RWPE2 (cell line): ENCODE measurements around the gene SRC.

Source experiments
- ATAC-seq: fragments of 200-7000 bp; cut with Tn5 transposase; 3 replicates; pipeline ENCODE4 v1.9.1; 2021; ENCODE audit warnings: low read depth
- DNase-seq: peaks from one replicate; pipeline ENCODE4 v3.0.0-alpha.2; 2020; ENCODE audit warnings: low spot score
- H3K27ac ChIP-seq: fragments of 450-650 bp; 2 replicates; pipeline ENCODE4 v1.5.1; 2017; ENCODE audit warnings: mild to moderate bottlenecking; ENCODE audit not compliant: poor library complexity, severe bottlenecking
- H3K27me3 ChIP-seq: fragments of 250-450 bp; sonication (Bioruptor Pico); 2 replicates; pipeline ENCODE4 v1.5.1; 2021; ENCODE audit warnings: mild to moderate bottlenecking, moderate library complexity; ENCODE audit not compliant: insufficient read depth, poor library complexity, severe bottlenecking
- H3K36me3 ChIP-seq: fragments of 250-450 bp; sonication (Bioruptor Pico); 2 replicates; pipeline ENCODE4 v1.5.1; 2020; ENCODE audit warnings: low read depth, mild to moderate bottlenecking, moderate library complexity
- H3K4me1 ChIP-seq: fragments of 250-450 bp; sonication (Bioruptor Pico); 2 replicates; pipeline ENCODE4 v1.5.1; 2021; ENCODE audit warnings: mild to moderate bottlenecking, moderate library complexity; ENCODE audit not compliant: insufficient read depth, poor library complexity, severe bottlenecking
- H3K4me3 ChIP-seq: fragments of 250-450 bp; sonication (Bioruptor Pico); 2 replicates; pipeline ENCODE4 v1.5.1; 2021; ENCODE audit warnings: mild to moderate bottlenecking, moderate library complexity; ENCODE audit not compliant: severe bottlenecking
- H3K9me3 ChIP-seq: fragments of 250-450 bp; sonication (Bioruptor Pico); 2 replicates; pipeline ENCODE4 v1.5.1; 2021; ENCODE audit warnings: mild to moderate bottlenecking, moderate library complexity; ENCODE audit not compliant: severe bottlenecking
- TF ChIP-seq, protein P1 (sequence below): fragments of 450-650 bp; IDR thresholded peaks from one replicate; pipeline ENCODE4 v1.5.1; 2017; ENCODE audit warnings: mild to moderate bottlenecking, moderate library complexity; ENCODE audit not compliant: poor library complexity, severe bottlenecking

Gene SRC

DNA sequence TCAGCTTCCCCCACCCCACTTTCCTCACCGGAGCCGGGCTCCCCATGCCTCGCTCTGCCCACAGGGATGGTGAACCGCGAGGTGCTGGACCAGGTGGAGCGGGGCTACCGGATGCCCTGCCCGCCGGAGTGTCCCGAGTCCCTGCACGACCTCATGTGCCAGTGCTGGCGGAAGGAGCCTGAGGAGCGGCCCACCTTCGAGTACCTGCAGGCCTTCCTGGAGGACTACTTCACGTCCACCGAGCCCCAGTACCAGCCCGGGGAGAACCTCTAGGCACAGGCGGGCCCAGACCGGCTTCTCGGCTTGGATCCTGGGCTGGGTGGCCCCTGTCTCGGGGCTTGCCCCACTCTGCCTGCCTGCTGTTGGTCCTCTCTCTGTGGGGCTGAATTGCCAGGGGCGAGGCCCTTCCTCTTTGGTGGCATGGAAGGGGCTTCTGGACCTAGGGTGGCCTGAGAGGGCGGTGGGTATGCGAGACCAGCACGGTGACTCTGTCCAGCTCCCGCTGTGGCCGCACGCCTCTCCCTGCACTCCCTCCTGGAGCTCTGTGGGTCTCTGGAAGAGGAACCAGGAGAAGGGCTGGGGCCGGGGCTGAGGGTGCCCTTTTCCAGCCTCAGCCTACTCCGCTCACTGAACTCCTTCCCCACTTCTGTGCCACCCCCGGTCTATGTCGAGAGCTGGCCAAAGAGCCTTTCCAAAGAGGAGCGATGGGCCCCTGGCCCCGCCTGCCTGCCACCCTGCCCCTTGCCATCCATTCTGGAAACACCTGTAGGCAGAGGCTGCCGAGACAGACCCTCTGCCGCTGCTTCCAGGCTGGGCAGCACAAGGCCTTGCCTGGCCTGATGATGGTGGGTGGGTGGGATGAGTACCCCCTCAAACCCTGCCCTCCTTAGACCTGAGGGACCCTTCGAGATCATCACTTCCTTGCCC, 57.4 kb downstream of the SRC start:
- TF ChIP-seq, protein P1, sequence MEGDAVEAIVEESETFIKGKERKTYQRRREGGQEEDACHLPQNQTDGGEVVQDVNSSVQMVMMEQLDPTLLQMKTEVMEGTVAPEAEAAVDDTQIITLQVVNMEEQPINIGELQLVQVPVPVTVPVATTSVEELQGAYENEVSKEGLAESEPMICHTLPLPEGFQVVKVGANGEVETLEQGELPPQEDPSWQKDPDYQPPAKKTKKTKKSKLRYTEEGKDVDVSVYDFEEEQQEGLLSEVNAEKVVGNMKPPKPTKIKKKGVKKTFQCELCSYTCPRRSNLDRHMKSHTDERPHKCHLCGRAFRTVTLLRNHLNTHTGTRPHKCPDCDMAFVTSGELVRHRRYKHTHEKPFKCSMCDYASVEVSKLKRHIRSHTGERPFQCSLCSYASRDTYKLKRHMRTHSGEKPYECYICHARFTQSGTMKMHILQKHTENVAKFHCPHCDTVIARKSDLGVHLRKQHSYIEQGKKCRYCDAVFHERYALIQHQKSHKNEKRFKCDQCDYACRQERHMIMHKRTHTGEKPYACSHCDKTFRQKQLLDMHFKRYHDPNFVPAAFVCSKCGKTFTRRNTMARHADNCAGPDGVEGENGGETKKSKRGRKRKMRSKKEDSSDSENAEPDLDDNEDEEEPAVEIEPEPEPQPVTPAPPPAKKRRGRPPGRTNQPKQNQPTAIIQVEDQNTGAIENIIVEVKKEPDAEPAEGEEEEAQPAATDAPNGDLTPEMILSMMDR = no peak
- Histone ChIP-seq H3K36me3 (peaks cover 52% of the 10 kb centered on the region), H3K27me3 (no peaks in the 10 kb centered on the region), H3K4me1 (no peaks in the 10 kb centered on the region), H3K4me3 (no peak overlapping the region), H3K9me3 (no peaks in the 10 kb centered on the region), H3K27ac (no peak overlapping the region)
- DNase-seq (peak; percentile 91), ATAC-seq (no peak)

DNA sequence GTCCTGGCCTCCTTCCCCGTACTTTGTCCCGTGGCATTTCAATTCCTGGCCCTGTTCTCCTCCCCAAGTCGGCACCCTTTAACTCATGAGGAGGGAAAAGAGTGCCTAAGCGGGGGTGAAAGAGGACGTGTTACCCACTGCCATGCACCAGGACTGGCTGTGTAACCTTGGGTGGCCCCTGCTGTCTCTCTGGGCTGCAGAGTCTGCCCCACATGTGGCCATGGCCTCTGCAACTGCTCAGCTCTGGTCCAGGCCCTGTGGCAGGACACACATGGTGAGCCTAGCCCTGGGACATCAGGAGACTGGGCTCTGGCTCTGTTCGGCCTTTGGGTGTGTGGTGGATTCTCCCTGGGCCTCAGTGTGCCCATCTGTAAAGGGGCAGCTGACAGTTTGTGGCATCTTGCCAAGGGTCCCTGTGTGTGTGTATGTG, 58.5 kb downstream of the SRC start:
- Histone ChIP-seq H3K27ac (no peak overlapping the region), H3K27me3 (no peaks in the 10 kb centered on the region), H3K4me3 (no peak overlapping the region), H3K9me3 (no peaks in the 10 kb centered on the region), H3K4me1 (no peaks in the 10 kb centered on the region), H3K36me3 (peaks cover 41% of the 10 kb centered on the region)
- DNase-seq (no peak), ATAC-seq (peak; percentile 2; the same call in 2 of the 3 replicates)
- TF ChIP-seq, protein P1 = no peak

DNA sequence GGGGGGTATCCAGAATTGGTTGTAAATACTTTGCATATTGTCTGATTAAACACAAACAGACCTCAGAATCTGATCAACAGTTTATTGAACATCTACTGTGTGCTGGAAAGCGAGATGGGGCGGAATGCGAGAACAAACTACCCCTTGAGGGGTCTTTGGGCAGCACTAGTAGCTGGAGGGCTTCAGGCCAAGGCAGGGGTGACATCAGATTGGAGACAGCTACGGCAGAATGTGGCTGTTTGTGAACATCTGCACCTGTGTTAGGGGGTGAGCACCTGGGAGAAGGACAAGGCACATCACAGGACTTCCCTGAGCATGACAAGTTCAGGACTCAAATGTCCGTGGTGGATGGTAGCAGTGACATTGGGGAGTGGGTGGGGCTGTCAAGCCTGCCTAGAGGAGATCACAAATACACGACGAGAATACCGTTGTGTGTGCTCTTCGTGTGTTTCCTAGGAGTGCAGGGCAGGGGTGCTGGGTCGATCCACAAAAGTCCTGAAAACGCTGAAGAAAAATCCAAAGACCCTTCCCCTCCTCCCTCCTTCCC, 59.5 kb downstream of the SRC start:
- Histone ChIP-seq H3K27ac (no peak overlapping the region), H3K36me3 (peaks cover 31% of the 10 kb centered on the region), H3K9me3 (no peaks in the 10 kb centered on the region), H3K4me3 (no peak overlapping the region), H3K27me3 (no peaks in the 10 kb centered on the region), H3K4me1 (no peaks in the 10 kb centered on the region)
- 0 out of 3 replicates have a peak, but pooled peaks have one; percentile 0 for ATAC-seq
- TF ChIP-seq, protein P1 = no peak
- DNase-seq = no peak

DNA sequence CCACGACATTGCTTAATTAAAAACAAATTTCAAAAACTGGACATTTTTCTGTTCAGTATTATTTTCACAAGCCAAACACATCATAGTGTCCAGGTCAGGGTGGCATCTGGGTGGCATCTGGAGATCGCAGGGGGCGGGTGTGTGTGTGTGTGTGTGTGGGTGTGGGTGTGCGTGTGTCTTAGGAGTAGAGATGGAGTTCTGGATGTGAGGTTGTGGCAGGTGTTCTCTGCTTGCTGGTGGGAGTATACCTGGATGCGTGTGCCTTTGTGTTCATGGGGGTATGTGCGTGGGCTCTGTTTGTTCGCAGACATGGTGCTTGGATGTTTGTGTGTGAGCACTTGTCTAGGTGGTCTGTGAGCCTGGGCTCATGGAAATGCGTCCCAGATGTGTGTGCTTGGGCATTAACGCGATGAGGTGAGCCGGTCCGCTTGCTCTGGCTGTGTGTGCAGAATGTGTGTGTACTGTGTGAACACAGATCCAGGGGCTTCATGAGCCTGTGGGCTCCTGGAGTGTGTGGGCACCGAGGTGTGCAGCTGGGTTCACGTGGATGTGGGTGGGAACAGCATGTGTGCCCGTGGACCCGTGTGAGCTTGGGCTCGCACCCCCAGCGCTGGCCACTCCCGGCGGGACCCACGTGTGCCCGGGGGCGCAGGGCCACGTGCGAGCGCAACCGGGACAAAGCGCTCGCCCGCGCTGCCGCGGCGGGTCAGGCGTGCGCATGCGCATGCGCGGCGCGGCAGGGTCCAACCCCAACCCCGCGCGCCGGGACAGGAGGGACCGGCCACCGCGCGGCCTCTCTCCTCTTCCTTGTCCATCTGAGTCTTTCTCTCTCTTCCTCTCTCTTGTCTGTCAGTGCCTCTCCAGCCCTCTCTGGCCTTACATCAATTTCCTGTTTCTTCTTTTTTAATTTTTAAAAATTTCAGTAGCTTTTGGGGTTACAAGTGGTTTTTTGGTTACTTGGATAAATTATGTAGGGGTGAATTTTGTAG, 60.4 kb downstream of the SRC start:
- TF ChIP-seq, protein P1 = no peak
- ATAC-seq = peak; percentile 49
- no peaks in the 10 kb centered on the region for H3K9me3 ChIP-seq
- DNase-seq = no peak
- H3K4me3 ChIP-seq = peak overlapping the region; percentile 13
- H3K36me3 ChIP-seq = peaks cover 23% of the 10 kb centered on the region
- H3K27ac ChIP-seq = peak overlapping the region; percentile 0
- H3K4me1 ChIP-seq = no peaks in the 10 kb centered on the region
- H3K27me3 ChIP-seq = no peaks in the 10 kb centered on the region
